CD4-positive, alpha-beta T cell treated with Interleukin-21 for 1 hour (primary cell): Measurements from ENCODE around the gene CYBC1.
A peak's percentile ranks its signal among the peaks of the same experiment; 100 is the strongest.

Experiments
- DNase-seq: peaks from one replicate; pipeline ENCODE4 v3.0.0-alpha.2; 2020

Gene CYBC1

DNA sequence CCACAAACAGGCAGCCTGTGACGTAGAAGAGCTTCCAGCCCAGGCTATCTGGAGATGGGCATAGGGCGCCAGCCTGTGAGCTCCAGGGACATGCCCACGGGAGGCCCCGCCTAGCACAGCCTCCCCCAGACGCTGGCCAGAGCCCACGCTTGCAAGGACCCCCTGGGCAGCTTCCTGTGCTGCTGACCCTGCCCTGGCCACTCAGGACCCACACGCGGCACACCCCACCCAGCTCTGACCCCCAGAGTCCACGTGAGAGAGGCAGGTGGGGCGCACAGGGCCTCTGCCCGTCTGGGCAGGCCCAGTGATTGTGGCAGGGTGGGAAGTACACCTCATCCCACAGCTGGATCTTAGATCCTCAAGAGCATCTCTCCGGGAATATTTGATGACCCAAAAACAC, 3.9 kb downstream of the CYBC1 start:
- DNase-seq: no peak

DNA sequence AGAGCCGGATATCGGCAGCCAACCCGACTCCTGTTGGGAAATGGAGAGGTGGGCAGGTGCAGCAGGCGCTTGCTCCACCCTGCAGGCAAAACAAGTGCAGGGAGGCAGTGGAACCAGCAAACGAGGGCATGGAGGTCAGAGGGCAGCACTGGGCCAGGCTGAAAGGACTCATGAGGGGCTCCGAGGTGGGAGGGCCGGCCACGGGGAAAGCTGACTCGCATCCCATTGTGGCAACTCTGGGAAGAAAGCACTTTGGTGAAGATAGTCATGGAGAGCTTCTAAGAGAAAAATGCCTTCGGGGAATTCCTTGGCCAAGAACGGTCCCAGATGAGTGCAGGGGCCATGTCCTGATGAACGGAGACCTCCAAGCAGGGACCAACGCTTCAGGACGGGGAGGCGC, 4.4 kb downstream of the CYBC1 start:
- DNase-seq: no peak

- DNase-seq: no peak
Observed at GRCh38 chr17:82445542-82445941, 5.0 kb downstream of the CYBC1 start.

DNA sequence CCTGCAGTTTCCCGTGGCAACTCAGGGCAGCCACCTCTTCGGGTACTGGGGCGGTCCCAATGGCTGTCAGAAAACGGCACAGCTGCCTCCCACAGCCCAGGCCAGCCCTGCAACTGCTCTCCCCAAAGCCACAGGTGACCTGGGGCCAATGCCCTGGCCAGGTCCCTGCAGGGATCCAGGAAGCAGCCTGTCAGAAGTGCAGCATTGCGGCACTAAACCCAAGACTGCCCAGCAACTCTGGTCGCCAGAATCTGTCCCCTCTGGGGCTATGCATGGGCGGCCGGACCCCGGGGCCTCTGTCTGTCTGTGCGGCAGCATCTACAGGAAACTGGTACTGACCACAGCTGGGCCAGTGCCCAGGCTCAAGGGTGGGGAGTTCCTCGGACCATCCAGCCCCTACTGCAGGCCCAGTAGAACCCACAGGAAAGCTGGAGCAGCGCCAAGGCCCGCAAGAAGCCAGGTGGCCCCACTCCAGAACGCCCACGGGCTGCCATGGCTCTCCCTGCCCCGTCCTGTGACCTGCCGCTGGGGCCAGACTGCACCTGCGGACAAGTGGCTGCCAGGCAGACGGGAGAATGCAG, 5.5 kb downstream of the CYBC1 start:
- no peak for DNase-seq

DNA sequence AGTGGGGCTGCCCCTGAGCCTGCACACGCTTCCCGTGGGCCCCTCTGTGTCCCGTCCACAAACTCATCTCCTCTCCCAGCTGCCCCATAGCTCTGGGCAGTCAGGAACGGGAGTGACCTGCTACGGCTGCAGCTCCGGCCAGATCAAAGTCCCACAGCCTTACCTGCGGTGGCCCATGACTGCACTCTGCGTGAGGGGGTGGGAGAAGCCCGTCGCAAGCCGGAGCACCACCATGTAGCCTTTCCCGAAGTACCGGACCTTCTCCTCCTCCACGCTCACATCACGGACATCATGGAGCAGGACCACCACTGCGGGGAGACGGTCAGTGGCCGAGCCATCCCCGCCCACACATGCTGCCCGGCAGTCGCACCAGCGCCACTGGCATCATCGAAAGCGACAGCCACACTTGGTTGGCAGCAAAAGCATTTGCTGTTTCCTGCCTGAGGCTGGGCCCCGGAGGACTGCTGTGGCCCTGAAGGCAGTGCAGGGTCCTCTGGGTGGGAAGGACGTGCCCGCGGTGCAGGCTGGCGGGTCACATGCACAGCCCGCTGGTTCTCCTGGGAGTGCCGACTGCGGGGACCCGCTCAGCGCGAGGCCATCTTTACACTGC, 6.2 kb downstream of the CYBC1 start:
- DNase-seq: no peak

DNA sequence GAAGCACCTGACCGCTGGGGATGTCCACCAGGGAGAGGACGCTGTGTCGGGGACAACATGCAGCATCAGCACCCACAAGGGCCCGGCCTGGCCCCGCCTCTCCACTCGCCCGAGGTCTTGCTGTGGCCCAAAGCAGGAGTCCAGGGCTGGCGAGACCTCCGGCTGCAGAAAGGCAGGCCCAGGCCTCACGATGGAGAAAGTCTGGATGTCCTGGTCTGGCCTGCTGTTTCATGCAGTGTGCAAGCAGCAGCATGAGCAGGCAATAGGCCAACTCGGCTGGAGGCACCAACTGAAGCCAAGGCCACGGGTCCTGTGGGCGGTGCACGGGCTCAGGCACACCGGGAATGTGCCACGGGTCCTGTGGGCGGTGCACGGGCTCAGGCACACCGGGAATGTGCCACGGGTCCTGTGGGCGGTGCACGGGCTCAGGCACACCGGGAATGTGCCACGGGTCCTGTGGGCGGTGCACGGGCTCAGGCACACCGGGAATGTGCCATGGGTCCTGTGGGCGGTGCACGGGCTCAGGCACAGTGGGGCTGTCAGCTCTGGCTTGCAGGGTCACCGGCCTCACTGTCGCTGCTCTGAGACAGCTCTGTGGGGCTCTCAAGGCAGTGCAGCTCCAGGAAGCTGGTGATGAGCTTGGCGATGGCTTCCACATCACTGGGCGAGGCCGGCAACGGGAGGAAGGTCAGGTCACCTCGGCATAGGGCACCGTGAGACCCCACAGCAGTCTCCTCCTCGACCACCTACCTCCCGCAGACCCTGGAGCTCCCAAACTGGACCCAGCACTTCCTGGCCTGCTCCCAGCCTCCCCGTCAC, 6.9 kb downstream of the CYBC1 start:
- no peak for DNase-seq

DNA sequence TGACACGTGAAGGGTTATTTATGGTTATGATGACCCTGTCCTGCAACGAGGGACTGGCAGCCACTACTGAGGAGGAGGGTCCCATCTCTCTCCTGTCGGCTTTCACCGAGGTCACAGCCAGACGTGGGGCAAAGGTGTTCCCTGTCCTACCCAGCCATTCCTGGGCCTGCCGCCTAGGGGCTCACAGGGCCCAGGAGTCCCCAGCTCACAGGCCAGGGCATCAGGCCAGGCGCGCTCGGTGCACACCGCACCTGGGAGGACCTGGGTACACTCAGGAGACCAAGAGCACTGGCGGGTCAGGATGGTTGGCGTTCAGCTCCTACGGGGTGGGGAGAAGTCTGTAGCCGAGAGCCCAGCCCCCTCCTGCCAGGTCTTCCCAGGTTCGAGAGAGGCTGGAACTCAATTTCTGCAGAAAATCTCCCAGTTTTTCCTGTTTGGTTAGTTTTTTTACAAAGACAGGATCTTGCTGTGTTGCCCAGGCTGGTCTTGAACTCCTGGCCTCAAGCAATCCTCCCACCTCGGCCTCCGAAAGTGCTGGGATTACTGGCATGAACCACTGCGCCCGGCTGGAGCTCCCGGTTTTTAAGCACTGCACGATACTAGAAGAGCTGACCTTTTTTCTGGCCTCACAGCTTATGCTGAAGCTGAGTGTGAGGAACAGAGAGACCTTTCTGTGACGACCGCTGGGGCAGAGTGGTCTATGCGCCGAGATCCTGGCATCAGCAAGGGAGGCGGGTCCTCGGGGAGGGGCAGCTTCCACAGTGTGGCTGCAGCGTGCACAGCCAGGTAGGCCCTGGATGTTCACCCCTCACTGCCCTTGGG, 7.7 kb downstream of the CYBC1 start:
- DNase-seq: no peak

- DNase-seq: no peak
Observed at GRCh38 chr17:82441691-82442487, 8.7 kb downstream of the CYBC1 start.

DNA sequence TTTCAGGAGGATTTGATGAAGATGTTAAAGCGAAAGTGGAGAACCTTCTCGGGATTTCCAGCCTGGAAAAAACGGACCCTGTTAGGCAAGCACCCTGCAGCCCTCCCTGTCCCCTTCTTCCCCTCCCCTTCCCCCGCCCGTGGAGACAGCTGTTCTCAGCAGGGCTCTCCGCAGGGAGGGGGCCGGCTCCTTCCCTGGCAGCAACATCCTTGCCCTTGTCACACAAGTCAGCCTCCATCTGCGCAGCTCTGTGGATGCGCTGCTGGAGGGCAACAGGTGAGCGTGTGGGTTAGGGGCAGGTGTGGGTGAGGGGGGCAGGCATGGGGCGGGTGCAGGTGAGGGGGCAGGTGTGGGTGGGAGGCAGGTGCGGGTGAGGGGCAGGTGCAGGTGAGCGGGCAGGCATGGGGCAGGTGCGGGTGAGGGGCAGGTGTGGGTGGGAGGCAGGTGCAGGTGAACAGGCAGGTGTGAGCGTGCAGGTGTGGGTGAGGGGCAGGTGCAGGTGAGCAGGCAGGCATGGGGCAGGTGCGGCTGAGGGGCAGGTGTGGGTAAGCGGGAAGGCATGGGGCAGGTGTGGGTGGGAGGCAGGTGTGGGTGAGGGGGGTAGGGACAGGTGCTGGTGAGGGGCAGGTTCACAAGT, 9.4 kb downstream of the CYBC1 start:
- DNase-seq: no peak

GRCh38 chr17:82440469-82440981, 10.0 kb downstream of the CYBC1 start:
- no peak for DNase-seq

DNA sequence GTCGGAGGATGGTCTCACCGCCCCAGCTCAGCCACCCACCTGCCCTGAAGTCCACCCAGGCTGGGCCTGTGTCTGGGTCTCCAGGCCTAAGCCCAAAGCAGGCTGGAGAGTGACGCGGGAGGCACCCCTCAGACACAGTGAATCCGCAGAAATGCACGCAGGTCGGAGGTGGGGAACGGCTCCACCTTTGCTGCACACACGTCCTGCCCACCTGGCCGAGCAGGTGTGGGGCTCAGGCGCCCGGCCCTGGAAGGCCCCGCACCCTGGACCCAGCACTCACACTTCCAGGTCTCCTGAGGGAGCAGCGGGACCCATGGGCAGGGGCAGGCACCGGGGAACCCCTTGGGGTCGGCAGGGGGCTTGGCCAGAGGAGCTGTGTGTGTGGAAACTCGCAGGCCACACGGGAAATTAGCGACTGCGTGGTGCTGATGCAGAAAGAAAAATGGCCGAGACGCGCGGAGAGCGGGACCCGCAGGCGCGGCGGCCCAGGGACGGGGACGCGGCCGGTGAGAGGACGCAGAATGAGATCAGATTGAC, 10.7 kb downstream of the CYBC1 start:
- DNase-seq: no peak

DNA sequence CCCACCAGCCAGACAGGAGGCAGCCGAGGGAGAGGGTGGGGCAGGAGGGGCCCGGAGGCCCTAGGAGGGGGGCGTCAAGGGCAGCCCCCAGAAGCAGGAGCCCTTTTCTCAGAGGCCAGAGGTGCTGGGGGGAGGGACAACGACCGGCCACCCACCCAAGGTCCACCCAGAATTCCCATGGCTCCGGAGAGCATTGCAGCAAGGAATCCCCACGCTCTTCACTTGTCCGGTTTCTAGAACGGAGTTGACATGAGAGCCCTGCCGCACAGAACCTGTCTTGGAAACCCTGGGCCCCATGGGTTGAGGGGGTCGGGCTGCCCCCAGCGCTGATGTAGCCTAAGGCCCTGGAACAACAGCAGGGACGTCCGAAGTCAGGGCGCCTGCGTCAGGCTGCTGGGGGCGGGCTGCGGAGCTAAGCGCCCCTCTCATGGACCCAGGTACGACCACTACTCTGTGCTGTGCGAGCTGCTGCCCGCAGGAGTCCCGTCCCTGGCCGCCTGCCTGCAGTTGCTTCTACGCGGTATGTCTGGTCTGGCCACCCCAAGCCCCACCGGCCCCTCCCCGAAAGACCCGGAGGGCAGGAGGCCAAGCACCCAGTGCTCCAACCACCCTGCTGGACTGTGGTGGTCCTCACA, 11.2 kb downstream of the CYBC1 start:
- no peak for DNase-seq

DNA sequence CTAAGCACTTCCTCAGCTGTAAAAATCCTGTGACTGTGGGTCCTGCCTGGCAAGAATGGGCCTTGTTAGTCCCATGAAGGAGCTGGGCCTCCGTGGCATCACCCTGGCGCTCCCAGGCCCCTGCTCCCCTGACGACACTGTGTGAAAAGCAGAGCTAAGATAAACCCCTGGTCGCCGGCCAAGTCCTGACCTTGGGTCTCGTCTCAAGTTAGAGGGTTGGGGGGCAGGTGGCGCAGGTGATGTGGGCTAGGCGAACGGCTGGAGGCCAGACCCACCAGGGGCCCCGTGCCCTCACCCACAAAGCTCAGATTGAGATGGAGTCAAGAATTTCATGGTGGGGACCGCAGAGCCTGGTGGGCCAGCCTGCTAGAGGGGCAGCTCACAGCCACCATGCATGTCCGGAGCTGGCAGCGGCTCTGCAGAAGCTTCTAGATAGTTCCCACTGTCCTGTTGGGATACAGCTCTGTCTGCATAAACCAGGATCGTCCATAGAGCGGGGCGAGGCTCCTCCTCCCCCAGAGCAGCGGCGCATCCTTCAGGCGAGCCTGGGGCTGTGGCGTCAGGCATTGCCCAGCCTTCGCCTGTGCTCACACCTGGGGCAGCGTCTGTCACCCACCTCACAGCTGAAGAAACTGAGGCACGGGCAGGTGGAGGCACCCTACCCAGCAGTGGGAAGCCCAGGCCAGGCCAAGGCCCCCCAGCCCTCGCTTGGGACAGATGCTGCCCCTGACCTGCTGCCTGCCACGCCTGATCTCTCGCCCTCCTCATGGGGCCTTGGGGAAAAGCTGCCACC, 12.0 kb downstream of the CYBC1 start:
- no peak for DNase-seq

DNA sequence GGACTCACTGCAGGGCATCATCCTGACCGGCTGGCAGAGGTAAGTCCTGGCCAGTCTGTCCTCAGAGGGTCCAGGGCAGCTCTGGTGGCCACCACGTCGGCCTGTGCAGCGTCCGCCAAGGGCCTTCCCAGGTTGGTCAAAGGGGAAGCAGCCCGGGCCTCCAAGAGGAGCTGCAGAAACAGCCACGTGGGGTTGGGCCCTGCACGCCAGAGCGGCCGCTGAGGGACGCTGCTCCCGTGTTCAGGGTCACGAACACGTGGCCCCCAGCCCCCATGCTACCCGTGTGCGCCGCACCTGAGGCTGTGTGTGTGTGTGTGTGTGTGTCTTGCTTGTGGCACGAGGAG, 13.3 kb downstream of the CYBC1 start:
- DNase-seq: no peak

- no peak for DNase-seq
Observed at GRCh38 chr17:82436601-82437324, 13.8 kb downstream of the CYBC1 start.

- no peak for DNase-seq
Observed at GRCh38 chr17:82435601-82436583, 14.7 kb downstream of the CYBC1 start.

- no peak for DNase-seq
Observed at GRCh38 chr17:82435103-82435502, 15.4 kb downstream of the CYBC1 start.

GRCh38 chr17:82434216-82434565, 16.4 kb downstream of the CYBC1 start:
- peak; percentile 26 for DNase-seq
